GM18951 (cell line): Measurements from ENCODE around the gene FGR.

Experiments used
- POLR2A ChIP-seq: IDR thresholded peaks from 4 replicates; pipeline ENCODE4 v1.6.1; 2011; ENCODE audit warnings: mild to moderate bottlenecking; ENCODE audit not compliant: insufficient read length, insufficient read depth; ENCODE audit errors: extremely low read depth
- in situ Hi-C: fragments of 300-500 bp; cut with MboI; formaldehyde crosslinking; loops from one replicate; pipeline ENCODE4 v1.12.0; 2022; ENCODE audit warnings: low sequenced_read_pairs, mixed read lengths, inconsistent platforms; ENCODE audit not compliant: unreplicated experiment

FGR gene

DNA sequence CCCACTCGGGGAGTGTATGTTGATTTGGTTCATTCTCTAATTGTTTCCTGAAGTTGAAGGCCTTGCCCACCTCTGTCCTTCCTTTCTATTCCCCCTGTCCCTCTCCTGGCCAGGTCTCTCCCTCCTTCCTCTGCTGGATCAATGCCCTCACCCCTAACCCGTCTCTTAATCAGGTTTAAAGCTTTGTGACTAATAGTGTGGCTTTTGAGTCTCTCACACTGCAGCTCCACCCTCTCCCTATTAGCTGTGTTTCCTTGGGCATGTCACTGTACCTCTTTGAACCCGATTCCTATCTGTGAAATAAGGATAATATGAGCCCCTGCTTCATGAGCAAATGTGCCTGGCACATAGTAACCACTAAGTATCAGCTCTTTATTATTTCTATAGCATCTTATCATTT is 51.5 kb downstream of the FGR start:
- TF ChIP-seq POLR2A = no peak
- in situ Hi-C loops = no loop called here

DNA sequence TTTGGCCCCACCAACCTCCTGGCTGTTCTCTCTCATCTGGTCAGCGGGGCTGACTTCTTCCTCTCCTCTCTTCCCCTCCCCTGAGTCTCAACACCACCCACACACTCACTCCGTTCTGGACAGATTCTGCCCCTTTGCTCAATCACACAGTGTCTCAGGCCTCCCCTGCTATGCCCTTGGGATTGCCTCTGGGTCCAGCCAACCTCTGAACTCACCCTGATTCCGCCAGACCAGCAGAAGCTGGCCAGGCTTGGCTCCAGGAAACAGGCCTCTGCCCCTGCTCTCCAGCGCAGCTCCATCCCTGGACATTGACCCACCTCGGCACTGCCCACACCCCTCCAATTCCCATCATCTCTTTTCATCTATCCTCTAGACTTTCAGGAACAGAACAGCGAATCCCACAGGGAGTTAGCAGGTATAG is 53.2 kb downstream of the FGR start:
- no peak for TF ChIP-seq POLR2A
- in situ Hi-C loops = no loop called here

DNA sequence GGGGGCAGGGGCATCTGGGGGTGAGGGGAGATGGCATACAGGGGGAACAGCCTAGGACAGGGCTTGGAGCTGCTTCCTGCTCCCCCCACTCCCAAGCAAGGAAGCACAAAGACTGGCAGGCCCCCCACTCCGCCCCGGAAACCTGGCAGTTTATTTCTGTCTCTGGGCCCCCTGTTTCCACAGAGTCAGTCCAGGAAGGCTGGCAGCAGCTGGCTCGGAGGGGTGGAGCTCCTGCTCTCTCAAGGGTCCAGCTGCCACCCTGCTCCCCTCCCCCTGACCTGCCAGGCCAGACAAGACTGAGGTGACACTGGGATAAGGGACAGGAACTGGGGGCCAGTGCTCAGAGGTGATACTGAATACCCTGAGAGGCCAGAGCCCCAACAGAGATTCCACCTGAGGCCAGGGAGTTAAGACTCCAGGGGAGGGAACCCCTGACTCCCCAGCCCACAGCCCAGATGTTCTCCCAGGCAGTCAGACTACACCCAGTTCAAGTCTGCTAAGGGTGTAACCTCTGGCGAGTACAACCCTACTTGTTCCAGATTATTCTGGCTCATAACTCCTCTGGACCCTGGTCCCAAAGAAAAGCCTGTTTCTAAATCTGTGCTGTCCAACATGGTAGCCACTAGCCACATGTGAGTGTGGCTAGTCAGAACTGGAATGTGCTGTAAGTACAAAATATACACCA is 57.3 kb downstream of the FGR start:
- in situ Hi-C loops = no loop called here
- no peak for TF ChIP-seq POLR2A

DNA sequence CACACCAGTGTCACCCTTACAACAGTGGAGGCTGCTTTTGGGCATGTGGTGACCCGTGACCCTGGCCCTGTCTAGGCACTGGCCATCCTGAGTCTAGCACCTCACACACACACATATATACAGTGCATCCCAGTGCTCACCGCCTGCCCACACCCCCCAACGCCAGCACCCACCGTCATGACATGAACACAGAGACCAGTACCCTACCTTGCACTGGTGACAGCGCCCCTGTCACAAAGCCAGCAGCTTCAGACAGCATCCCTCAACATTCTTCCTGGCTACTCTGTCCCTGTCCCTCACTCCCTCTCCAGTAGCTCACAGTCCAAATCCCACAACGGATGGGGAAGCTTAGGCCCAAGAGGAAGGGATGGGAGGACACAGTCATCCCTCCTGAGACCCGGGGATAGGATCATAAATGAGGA is 58.2 kb downstream of the FGR start:
- no peak for TF ChIP-seq POLR2A

DNA sequence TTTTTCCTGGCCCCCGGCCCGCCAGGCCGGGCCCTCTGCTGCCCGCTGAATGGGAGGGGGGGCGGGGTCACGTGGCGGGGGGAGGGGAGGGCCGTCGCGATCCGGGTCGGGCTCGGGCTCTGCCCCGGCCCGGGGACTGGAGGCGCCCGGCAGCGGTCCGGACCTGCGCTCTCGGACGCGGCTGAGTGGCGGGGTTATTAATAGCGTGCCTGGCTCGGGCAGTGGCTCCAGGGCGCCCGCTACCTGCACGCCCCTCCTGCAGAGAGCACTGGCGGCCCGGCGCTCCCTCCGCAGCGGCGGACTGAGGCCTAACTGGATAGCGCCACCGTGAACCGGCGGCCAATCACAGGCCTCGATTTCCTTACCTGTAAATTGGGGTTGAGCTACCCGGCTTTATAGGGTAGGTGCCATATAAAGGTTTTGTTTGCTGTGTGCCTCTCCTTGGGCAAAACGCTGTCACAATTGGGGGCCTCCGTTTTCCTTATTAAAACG is 59.1 kb downstream of the FGR start:
- in situ Hi-C loops = no loop called here
- no peak for TF ChIP-seq POLR2A

More for the DNA sequence above, 58.2 kb downstream of the FGR start:
- in situ Hi-C loops = no loop called here

DNA sequence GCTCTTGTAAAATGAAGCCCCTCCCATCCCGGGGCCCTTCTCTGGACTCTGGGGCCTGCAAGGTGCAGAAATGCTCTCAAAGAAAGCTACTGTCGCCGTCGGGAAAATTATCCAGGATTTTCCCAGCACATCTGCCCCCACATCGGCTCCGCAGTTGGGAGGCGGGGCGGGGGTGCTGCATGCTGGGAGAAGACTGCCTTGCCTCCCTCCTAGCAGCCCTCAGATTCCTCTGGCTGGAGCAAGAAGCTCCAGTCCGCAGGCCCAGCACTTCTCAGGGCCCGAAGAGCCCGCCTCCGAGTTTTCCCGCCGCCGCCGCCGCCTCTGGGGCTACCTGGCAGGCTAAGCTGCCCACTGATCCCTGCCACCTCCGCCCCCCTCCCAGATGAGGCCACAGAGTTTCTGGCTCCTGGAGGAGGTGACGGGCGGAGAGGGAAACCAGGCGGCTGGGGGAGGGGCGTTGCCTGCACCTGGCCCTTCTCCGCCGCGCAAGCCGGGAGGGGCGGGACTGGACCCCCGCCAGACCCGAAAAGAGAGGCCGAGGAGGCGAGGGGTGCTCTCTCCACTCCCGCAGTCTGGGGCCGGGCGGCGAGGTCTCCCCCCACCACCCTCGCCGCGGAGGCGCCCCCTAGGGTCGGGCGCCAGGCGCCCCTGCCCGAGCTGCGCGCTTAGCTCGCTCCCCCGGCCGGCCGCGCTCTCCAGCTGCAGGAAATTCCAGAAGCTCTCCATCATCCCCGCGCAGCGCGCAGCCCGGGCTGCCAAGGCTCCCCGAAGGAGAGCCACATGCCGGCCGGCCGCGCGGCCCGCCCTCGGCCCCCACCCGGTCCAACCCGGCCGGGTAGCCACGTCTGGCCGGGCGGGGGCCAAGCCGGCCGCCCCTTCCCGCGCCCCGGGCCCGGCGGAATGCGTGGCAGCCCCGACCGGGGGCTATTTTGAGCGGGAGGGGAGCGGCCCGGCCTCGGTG is 59.8 kb downstream of the FGR start:
- in situ Hi-C loops = no loop called here
- TF ChIP-seq POLR2A = no peak

DNA sequence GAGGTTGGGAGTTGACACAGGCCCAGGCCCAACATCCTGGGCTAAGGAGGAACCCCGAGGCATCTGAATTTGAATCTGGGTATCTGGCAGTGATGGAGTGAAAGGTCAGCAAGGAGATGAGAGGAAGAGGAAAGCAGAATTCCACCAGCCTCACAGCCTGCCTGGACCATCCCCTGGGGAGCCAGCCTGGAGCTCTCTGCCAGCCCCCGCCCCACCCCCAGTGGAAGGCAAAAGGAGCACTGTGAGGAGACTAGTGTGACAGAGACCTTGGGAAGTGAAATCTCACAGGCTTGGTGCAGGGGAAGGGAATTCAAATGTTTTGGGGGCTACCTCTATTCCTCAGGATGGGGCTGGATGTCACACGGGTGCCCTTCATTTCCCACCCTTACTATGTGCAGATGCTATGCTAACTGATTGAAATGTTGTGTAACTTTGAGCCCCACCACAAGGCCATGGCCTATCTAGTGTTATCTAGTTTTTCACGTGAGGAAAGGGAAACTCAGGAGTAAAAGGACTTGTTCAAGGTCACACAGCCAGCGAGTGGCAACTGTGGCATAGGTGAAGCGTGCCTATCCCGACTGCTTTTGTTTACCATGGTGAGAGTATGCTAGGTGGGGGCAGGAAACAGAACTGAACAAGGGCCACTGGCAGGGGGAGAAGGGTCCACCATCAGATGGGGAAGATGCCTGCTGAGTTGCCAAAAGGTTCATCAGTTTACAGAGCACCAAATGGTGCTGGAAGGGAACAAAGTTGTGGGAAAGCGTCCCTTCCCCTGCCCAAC is 60.8 kb downstream of the FGR start:
- in situ Hi-C loops = no loop called here

DNA sequence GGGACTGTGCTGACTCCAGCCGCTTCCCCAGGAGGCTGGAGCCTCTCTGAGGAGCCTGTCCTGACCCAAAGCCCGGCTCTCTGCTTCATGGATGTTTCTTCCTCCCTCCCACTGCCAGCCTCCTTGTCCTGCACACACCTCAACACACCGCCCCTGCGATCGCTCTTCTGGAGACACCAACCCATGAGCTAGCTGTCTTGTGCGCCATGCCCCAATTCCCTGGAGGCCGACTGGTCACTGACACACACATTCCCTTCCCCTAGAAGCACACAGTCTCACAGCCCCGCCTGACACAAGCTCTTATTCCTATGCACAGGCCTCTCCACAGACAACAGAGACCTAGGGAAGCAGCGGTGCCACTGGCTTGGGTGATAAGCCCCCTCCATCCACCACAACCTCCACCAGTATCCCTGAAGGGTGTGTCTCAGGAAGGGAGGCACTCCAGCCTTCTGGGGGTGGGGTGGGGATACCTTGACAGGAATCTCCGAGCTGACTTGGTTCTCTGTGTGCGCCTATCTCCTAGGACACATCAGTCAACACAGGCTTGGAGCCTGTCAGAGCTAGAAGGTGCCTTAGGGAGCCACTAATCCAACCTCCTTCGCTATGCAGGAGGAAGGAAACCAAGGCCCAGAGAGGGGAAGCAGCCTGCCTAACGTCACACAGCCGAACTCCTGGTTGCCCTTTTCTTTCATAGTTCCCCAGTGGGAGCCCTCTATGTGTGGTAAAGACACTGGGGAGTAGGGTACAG is 62.1 kb downstream of the FGR start:
- in situ Hi-C loops = no loop called here
- TF ChIP-seq POLR2A = no peak

More for the DNA sequence above, 60.8 kb downstream of the FGR start:
- no peak for TF ChIP-seq POLR2A

DNA sequence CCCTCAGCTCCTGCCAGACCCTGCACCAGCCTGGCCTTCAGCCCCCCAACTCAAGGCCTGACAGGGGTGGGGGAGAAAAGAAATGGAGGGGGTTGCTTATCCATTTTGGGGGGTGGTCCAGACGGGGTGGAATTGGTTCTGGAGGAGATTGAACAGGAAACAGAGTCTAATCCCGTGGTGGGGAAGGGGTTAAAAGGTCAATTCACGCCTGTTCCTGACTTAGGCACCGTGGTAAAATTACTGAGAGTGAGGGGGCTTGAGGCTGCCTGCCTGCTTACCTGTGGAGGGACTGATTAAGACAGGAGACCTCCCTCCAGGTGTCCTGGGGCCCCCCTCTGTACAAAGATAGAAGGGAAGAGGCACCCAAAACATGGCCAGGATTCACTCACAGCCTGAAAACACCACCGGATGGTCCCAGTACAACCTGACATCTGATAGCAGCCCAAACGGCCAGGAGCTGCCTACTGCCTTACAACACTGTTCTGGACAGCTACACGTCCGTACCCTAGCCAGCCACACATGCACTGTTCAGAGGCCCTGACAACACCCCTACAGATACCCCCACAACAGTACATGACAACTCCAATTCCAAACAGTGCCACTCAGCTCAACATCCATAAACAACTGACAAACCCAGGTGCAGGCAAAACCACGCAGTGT is 62.8 kb downstream of the FGR start:
- in situ Hi-C loops = no loop called here
- TF ChIP-seq POLR2A = no peak

DNA sequence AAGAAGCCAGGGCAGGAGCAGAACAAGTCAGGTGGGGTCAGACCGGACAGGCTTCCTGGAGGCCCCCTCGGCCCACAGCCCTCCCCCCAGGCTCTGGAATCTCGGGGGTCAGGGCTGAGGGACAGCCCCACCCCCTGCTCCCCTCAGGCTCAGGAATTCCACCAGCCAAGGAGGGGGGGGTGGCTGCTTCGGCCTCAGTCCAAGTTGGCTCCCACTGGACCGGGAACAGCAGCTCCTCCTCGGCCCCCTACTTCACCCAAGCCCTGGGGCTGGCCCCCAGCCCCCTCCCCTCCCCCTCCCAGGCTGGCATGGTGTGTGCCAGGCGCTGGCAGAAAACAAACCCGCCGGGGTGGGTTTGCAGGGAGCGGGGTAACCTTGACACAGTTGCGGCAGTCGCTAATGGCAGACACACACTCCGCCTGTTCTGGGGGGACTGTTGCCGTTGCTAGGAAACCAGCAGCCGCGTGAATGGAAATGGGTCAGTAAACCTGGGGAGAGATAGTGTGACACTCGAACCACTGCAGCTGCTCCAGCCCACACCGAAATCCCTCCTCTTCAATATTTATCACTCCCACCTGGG is 63.5 kb downstream of the FGR start:
- in situ Hi-C loops = no loop called here
- no peak for TF ChIP-seq POLR2A

DNA sequence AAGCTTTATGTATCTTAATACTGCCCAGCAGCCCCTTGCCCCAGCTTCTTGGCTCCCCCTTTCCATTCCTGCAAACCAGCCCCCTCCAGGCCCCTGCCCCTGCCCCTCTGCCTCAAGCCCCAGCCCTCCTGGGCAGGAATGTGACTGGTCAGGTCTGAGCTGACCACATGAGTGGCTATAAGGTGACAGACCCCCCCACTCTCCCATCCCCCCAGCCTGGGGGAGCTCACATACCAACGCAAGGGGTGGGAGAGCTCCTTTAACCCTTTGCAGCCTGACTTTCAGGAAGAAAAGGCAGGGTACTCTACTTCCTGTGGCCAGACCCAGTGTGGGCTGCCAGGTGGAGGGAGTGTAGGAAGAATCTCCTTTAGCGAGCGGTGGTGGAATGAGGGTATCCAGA is 64.2 kb downstream of the FGR start:
- no peak for TF ChIP-seq POLR2A
- in situ Hi-C loops = no loop called here
